Measurements from ENCODE around the gene CCDC38. TPM values are rescaled to one million over a fixed set of nuclear protein-coding genes. Genes with fewer than 3 reads are reported as not detected.
A peak's percentile ranks its signal among the peaks of the same experiment; 100 is the strongest.

Gene CCDC38
- total and polyA plus RNA-seq, 10 of the 15 experiments (the other 5 are each of a cell fraction or from before 2014, with no cell fraction given) = 0.04 to 0.05 TPM; not detected in 8

DNA sequence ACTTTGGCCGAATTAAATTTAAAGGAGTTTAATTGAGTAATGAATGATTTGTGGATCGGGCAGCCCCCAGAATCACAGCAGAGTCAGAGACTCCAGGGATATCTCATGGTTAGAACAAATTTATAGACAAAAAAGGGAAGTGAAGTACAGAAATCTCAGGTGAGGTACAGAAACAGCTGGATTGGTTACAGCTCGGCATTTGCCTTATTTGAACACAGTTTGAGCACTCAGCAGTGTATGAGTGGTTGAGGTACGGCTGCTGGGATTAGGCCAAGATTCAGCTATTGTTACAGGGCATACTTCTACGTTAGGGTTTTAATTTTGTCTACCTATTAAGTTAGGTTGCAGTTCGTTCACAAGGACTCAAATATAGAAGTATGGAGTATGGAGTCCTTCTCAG, 23.3 kb downstream of the CCDC38 start:
- DNase-seq (ENCODE audit: low read depth, low spot score) = no peak
- 31% methylated on average over 6 of the region's 6 CpGs for WGBS (ENCODE audit: insufficient coverage, insufficient replicate concordance, low lambda C conversion rate, missing lambda C conversion rate)
- Histone ChIP-seq H3K79me2 (ENCODE audit: control insufficient read depth, insufficient read depth, low read length) (no peaks in the 10 kb centered on the region), H3K9ac (ENCODE audit: control insufficient read depth, insufficient read depth, low read length) (no peak overlapping the region), H4K20me1 (ENCODE audit: control insufficient read depth, insufficient read depth) (no peaks in the 10 kb centered on the region), H3K4me3 (no peak overlapping the region), H2AFZ (ENCODE audit: control insufficient read depth, low read depth, low read length) (no peak overlapping the region), H3K9me3 (replicated peaks; ENCODE audit: control insufficient read depth, insufficient read depth, low read length) (peaks cover 3% of the 10 kb centered on the region), H3K27ac (ENCODE audit: control insufficient read depth, insufficient read depth) (no peak overlapping the region), H3K36me3 (ENCODE audit: control insufficient read depth in 2 of 2, insufficient read depth in 2 of 2, low read length in 1 of 2) (no peaks in the 10 kb centered on the region), H3K4me1 (ENCODE audit: control insufficient read depth, insufficient read depth, low read length) (no peaks in the 10 kb centered on the region), H3K4me2 (ENCODE audit: control insufficient read depth, insufficient read depth) (no peak overlapping the region), H3K27me3 (replicated peaks in 1 of 2; ENCODE audit: control insufficient read depth in 2 of 2, insufficient read depth in 2 of 2, low read length in 1 of 2) (peaks cover 2 to 3% of the 10 kb centered on the region in 2 experiments; a peak in 3 of 4 replicates)
- TF ChIP-seq SMC3 (IDR thresholded peaks at IDR 0.05; ENCODE audit: borderline replicate concordance, low read length) = no peak
- peak; percentile 76 for TF ChIP-seq SPI1 (IDR thresholded peaks at IDR 0.05; ENCODE audit: borderline replicate concordance, insufficient read depth, low read depth, low read length)
- in situ Hi-C loops (cut with MboI) (loop anchor here (10.0 kb wide), 1 partner anchor 296 kb away; no protein-coding TSS in a partner anchor), intact Hi-C loops (cut with micrococcal nuclease; ENCODE audit: unreplicated experiment) (loop anchor here (5.0 kb wide), 1 partner anchor 598 kb away; no protein-coding TSS in a partner anchor)
- SMC1A ChIA-PET (ENCODE audit: uncharacterized antibody, unreplicated experiment) = interaction anchor here (0.7 to 3.6 kb wide), 11 partner anchors 23 to 598 kb away, joined by 3 to 51 read pairs (median 4); partner anchors contain the start of gene CCDC38
- POLR2A ChIA-PET = no interaction called here
- CTCF ChIA-PET = interaction anchor here (0.5 to 4.9 kb wide), 21 partner anchors 10 to 602 kb away, joined by 3 to 116 read pairs (median 4); partner anchors contain the start of genes HAL and LTA4H
- ATAC-seq = peak; percentile 42; the same call in 2 of the 3 replicates
- RAD21 ChIA-PET (ENCODE audit: unreplicated experiment) = interaction anchor here (0.6 to 4.3 kb wide), 10 partner anchors 18 to 598 kb away, joined by 3 to 39 read pairs (median 6); partner anchors contain the start of gene HAL
- no TSS peak for BruUV-seq (replicated peaks)
- no peak for FAIRE-seq

DNA sequence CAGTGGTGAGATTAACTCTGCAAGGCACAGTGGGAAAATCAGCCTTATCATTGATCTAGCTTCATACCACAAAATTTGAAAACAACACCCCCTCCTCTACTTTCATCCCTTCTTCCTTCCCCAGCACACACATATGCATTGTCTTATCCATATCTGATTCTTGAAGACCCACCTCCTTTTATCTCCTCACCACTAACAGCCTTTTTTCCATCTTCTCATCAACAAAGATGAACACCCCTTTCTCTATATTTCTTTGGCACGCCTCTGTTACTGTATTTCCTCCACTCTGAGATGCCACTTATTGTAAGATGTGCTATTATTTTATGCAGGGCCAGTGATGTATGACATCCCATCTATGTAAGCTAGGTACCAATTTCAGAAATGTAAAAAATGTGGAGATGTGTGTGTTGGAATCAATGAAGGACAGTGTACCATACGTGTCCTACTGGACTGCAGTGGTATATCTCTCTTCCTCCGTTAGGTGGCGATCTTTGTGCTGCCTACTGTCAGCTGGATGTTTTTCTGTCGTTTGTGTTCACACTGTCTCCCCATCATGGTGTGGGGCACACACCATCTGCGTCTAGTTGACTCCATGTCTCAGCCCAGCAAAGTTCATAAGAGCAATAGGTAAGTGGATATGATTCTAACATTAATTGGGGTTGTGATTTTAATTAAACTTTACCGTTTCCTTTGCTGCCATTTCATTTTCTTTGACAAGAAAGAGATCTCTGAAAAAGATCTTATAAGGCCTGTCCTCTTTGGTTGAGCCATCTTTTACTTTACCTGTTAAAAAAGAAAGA, 24.0 kb downstream of the CCDC38 start:
- DNase-seq (ENCODE audit: low read depth, low spot score) = no peak
- ChIA-PET CTCF (interaction anchor here (0.7 to 4.9 kb wide), 22 partner anchors 10 to 603 kb away, joined by 3 to 116 read pairs (median 4); partner anchors contain the start of genes HAL and LTA4H), SMC1A (ENCODE audit: uncharacterized antibody, unreplicated experiment) (interaction anchor here (0.7 to 3.6 kb wide), 14 partner anchors 23 to 598 kb away, joined by 3 to 51 read pairs (median 4); no protein-coding TSS in a partner anchor), RAD21 (ENCODE audit: unreplicated experiment) (interaction anchor here (0.7 to 4.3 kb wide), 11 partner anchors 19 to 598 kb away, joined by 3 to 39 read pairs (median 6); partner anchors contain the start of gene HAL), POLR2A (no interaction called here)
- intact Hi-C loops (cut with micrococcal nuclease; ENCODE audit: unreplicated experiment) (loop anchor here (1.0 to 5.0 kb wide), 3 partner anchors 80 to 599 kb away; no protein-coding TSS in a partner anchor), in situ Hi-C loops (cut with MboI) (loop anchor here (10.0 kb wide), 1 partner anchor 296 kb away; no protein-coding TSS in a partner anchor)
- no peaks in the 10 kb centered on the region for H3K79me2 ChIP-seq (ENCODE audit: control insufficient read depth, insufficient read depth, low read length)
- H3K4me2 ChIP-seq (ENCODE audit: control insufficient read depth, insufficient read depth) = no peak overlapping the region
- 3% methylated on average over 7 of the region's 7 CpGs for WGBS (ENCODE audit: insufficient coverage, insufficient replicate concordance, low lambda C conversion rate, missing lambda C conversion rate)
- no TSS peak for BruUV-seq (replicated peaks)
- H3K27me3 ChIP-seq (replicated peaks in 1 of 2; ENCODE audit: control insufficient read depth in 2 of 2, insufficient read depth in 2 of 2, low read length in 1 of 2) = peaks cover 2 to 3% of the 10 kb centered on the region in 2 experiments; a peak in 3 of 4 replicates
- no peak overlapping the region for H3K4me3 ChIP-seq
- ATAC-seq = peak; percentile 99
- no peaks in the 10 kb centered on the region for H4K20me1 ChIP-seq (ENCODE audit: control insufficient read depth, insufficient read depth)
- peak overlapping the region; percentile 47; the same call in 1 of the 2 replicates for H2AFZ ChIP-seq (ENCODE audit: control insufficient read depth, low read depth, low read length)
- H3K27ac ChIP-seq (ENCODE audit: control insufficient read depth, insufficient read depth) = no peak overlapping the region
- no peaks in the 10 kb centered on the region for H3K4me1 ChIP-seq (ENCODE audit: control insufficient read depth, insufficient read depth, low read length)
- H3K9ac ChIP-seq (ENCODE audit: control insufficient read depth, insufficient read depth, low read length) = no peak overlapping the region
- peaks cover 3% of the 10 kb centered on the region for H3K9me3 ChIP-seq (replicated peaks; ENCODE audit: control insufficient read depth, insufficient read depth, low read length)
- FAIRE-seq = peak; percentile 95
- no peaks in the 10 kb centered on the region for H3K36me3 ChIP-seq (ENCODE audit: control insufficient read depth in 2 of 2, insufficient read depth in 2 of 2, low read length in 1 of 2)
- TF ChIP-seq TAF1 (IDR thresholded peaks at IDR 0.05; ENCODE audit: borderline replicate concordance, low read depth, low read length) = no peak
- no peak for TF ChIP-seq ASH2L (IDR thresholded peaks at IDR 0.05; ENCODE audit: borderline replicate concordance, low read depth)
- TF ChIP-seq YY1 (IDR thresholded peaks at IDR 0.05; ENCODE audit: low read depth, low read length) = 0 out of 2 replicates have a peak, but pooled peaks have one; percentile 44
- TF ChIP-seq RAD21 (IDR thresholded peaks at IDR 0.05; ENCODE audit: insufficient read depth, low read depth, low read length) = peak; percentile 74
- TF ChIP-seq, protein P1, sequence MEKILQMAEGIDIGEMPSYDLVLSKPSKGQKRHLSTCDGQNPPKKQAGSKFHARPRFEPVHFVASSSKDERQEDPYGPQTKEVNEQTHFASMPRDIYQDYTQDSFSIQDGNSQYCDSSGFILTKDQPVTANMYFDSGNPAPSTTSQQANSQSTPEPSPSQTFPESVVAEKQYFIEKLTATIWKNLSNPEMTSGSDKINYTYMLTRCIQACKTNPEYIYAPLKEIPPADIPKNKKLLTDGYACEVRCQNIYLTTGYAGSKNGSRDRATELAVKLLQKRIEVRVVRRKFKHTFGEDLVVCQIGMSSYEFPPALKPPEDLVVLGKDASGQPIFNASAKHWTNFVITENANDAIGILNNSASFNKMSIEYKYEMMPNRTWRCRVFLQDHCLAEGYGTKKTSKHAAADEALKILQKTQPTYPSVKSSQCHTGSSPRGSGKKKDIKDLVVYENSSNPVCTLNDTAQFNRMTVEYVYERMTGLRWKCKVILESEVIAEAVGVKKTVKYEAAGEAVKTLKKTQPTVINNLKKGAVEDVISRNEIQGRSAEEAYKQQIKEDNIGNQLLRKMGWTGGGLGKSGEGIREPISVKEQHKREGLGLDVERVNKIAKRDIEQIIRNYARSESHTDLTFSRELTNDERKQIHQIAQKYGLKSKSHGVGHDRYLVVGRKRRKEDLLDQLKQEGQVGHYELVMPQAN (conservative IDR thresholded peaks at IDR 0.05) = no peak
- peak; percentile 82 for TF ChIP-seq SMC3 (IDR thresholded peaks at IDR 0.05; ENCODE audit: borderline replicate concordance, low read length)
- TF ChIP-seq IRF4 (IDR thresholded peaks at IDR 0.05; ENCODE audit: low read depth, low read length) = peak; percentile 32; the same call in 1 of the 2 replicates
- no peak for TF ChIP-seq RUNX3 (IDR thresholded peaks at IDR 0.05; ENCODE audit: low read length)

Measured in GM12878 (cell line).